ENCODE measurements around the gene THRB.

Gene THRB

GRCh38 chr3:24300949-24301348, 193.7 kb downstream of the THRB start:
- DNase-seq: no peak

GRCh38 chr3:24299806-24300626, 194.6 kb downstream of the THRB start:
- DNase-seq: peak; percentile 86

- peak; percentile 51 for DNase-seq
These were observed 195.3 kb downstream of the THRB start for GRCh38 chr3:24299246-24299805.

- DNase-seq: no peak
These were observed 198.0 kb downstream of the THRB start for GRCh38 chr3:24296441-24297205.

GRCh38 chr3:24294150-24294549, 200.5 kb downstream of the THRB start:
- DNase-seq: no peak

- DNase-seq: peak; percentile 74
These were observed 203.0 kb downstream of the THRB start for GRCh38 chr3:24291646-24292045.

GRCh38 chr3:24290596-24290995, 204.1 kb downstream of the THRB start:
- peak; percentile 73 for DNase-seq

- no peak for DNase-seq
These were observed 206.0 kb downstream of the THRB start for GRCh38 chr3:24288496-24289236.

GRCh38 chr3:24287755-24288450, 206.7 kb downstream of the THRB start:
- DNase-seq: no peak

- no peak for DNase-seq
These were observed 208.2 kb downstream of the THRB start for GRCh38 chr3:24286405-24286804.

- peak; percentile 77 for DNase-seq
These were observed 216.1 kb downstream of the THRB start for GRCh38 chr3:24278543-24278942.

GRCh38 chr3:24273491-24273890, 221.2 kb downstream of the THRB start:
- no peak for DNase-seq

GRCh38 chr3:24272875-24273274, 221.8 kb downstream of the THRB start:
- no peak for DNase-seq

- no peak for DNase-seq
These were observed 222.2 kb downstream of the THRB start for GRCh38 chr3:24272408-24272807.

- DNase-seq: no peak
These were observed 223.4 kb downstream of the THRB start for GRCh38 chr3:24271228-24271627.

- DNase-seq: no peak
These were observed 223.9 kb downstream of the THRB start for GRCh38 chr3:24270744-24271143.

GRCh38 chr3:24270204-24270691, 224.4 kb downstream of the THRB start:
- peak; percentile 38 for DNase-seq

GRCh38 chr3:24264748-24265158, 229.9 kb downstream of the THRB start:
- peak; percentile 58 for DNase-seq

GRCh38 chr3:24264011-24264410, 230.6 kb downstream of the THRB start:
- no peak for DNase-seq

GRCh38 chr3:24263069-24263668, 231.5 kb downstream of the THRB start:
- no peak for DNase-seq

- DNase-seq: no peak
These were observed 233.1 kb downstream of the THRB start for GRCh38 chr3:24261521-24261920.
